ENCODE results near the gene HAVCR1. TPM values are rescaled to one million over a fixed set of nuclear protein-coding genes. Genes with fewer than 3 reads are reported as not detected.
"Not testable (repeated sequence)": the region's sequence is repeated elsewhere in the genome, so short reads cannot be mapped to it uniquely, and the experiment has no call there.

The HAVCR1 gene
- total RNA-seq, 1 donor from 2014 or later = not detected

- no peak for DNase-seq (ENCODE audit: low read depth in 2 of 2)
Measured at GRCh38 chr5:157050050-157050449, 8.9 kb downstream of the HAVCR1 start.

GRCh38 chr5:157049605-157050004 lies 9.3 kb downstream of the HAVCR1 start:
- no peak for DNase-seq (ENCODE audit: low read depth in 2 of 2)

DNA sequence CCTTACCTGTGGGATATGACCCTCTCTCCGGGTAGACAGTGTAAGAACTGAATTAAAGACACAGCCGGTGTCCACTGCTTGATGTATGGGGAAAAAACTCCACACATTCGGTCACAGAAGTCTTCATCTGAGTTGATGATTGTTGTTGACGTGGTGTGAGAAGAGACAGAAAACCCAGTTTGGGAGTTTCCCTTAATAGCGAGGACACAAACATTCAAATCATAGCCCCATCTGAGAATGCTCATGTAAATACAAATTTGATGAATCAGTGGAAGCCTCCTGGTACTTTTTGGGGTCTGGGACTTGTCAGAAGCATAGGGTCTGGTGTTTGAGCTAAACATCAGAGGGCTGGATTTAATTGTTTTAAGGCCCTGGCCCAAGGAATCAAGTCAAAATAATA lies 11.0 kb downstream of the HAVCR1 start:
- DNase-seq (ENCODE audit: low read depth in 2 of 2) = no peak

GRCh38 chr5:157047016-157047415 lies 11.9 kb downstream of the HAVCR1 start:
- not testable (repeated sequence) for DNase-seq (ENCODE audit: low read depth in 2 of 2)

GRCh38 chr5:157046041-157046440 lies 12.9 kb downstream of the HAVCR1 start:
- DNase-seq (ENCODE audit: low read depth in 2 of 2) = no peak

DNA sequence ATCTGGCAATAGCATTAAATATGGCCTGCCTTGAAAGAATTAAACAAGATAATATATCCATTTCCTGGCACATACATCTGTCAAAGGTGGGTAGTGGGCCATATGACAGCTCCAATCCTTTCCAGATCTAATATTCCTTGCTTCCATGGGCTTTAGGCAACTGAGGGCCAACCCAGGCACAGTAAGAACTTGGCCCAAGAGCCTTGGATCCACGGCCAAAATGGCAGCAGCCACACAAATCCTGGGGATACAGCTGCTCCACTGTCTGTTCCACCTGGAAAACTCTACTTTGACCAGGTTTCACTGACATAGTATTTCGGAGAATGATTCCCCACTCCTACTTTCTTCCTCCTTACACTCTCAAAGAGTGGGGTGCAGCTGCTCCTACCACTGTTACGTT lies 13.3 kb downstream of the HAVCR1 start:
- no peak for DNase-seq (ENCODE audit: low read depth in 2 of 2)

DNA sequence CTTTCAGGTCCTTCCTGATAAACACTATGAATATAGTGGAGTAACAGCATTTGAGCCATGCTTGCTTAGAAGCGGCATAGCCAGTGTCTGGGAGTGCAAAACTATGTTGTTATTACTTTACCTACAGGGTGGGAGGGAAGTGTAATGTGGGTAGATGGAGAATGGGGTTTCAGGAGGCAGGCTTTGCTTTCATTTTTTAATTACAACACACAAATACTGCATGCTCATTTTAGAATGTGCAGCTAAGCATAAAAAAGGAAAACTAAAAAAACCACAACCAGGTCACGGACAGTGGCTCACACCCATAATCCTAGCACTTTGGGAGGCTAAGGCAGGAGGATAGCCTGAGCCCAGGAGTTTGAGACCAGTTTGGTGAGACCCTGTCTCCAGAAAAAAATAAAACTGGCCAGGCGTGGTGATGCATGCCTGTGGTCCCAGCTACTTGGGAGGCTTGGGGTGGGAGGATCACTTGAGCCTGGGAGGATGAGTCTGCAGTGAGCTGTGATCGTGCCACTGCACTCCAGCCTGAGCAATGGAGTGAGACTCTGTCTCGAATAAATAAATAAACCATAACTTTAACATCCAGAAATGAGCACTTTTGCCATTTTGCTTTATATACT lies 20.2 kb downstream of the HAVCR1 start:
- DNase-seq (ENCODE audit: low read depth in 2 of 2) = no peak

DNA sequence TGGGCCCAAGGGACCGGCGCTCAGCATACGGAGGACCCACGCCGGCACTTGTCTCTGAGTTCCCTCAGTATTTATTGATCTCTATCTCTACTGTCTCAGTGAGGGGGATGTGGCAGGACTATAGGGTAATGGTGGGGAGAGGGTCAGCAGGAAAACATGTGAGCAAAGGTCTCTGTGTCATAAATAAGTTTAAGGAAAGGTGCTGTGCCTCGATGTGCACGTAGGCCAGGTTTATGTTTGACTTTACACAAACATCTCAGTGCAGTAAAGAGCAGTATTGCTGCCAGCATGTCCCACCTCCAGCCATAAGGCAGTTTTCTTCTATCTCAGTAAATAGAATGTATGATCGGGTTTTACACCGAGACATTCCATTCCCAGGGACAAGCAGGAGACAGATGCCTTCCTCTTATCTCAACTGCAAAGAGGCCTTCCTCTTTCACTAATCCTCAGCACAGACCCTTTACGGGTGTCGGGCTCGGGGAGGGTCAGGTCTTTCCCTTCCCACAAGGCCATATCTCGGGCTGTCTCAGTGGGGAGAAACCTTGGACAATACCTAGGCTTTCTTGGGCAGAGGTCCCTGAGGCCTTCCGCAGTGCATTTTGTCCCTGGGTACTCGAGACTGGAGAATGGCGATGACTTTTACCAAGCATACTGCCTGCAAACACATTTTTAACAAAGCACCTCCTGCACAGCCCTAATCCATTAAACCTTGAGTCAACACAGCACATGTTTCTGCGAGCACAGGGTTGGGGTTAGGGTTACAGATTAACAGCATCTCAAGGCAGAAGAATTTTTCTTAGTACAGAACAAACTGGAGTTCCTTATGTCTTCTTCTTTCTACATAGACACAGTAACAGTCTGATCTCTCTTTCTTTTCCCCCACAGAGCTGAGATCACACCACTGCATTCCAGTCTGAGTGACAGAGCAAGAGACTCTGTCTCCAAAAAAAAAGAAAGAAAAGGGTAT lies 24.5 kb downstream of the HAVCR1 start:
- DNase-seq (ENCODE audit: low read depth in 2 of 2) = not testable (repeated sequence)

GRCh38 chr5:157033071-157033583 lies 25.8 kb downstream of the HAVCR1 start:
- no peak for DNase-seq (ENCODE audit: low read depth in 2 of 2)

GRCh38 chr5:157030692-157031091 lies 28.2 kb downstream of the HAVCR1 start:
- no peak for DNase-seq (ENCODE audit: low read depth in 2 of 2)

GRCh38 chr5:157029457-157029856 lies 29.5 kb downstream of the HAVCR1 start:
- no peak for DNase-seq (ENCODE audit: low read depth in 2 of 2)

- not testable (repeated sequence) for DNase-seq (ENCODE audit: low read depth in 2 of 2)
Measured at GRCh38 chr5:157027663-157028062, 31.3 kb downstream of the HAVCR1 start.

- no peak for DNase-seq (ENCODE audit: low read depth in 2 of 2)
Measured at GRCh38 chr5:157026789-157027424, 32.0 kb downstream of the HAVCR1 start.

DNA sequence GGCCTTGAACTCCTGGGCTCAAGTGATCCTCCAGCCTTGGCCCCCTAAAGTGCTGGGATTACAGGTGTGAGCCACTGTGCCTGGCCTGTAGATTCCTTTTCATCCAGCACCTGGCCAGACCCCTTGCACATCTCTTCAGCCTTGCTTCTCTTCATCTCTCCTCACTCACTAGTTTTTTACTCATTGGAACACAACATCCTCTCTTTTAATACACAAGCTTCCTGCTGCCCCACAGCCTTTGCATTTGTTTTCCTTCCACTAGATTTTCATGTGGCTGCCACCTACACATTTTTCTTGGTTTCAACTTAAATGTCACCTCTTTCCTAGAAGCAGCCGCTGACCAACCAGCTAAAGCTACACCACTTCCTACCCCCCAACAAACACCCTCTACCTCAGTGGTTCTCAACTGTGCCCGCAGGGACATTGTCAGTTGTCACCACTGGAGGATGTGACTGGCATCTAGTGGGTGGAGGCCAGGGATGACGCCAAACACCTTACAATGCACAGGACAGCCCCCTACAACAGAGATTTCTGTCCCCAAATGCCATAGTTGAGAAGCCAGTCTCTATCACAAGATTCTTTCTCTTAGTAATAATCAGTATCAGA lies 33.7 kb downstream of the HAVCR1 start:
- no peak for DNase-seq (ENCODE audit: low read depth in 2 of 2)

DNA sequence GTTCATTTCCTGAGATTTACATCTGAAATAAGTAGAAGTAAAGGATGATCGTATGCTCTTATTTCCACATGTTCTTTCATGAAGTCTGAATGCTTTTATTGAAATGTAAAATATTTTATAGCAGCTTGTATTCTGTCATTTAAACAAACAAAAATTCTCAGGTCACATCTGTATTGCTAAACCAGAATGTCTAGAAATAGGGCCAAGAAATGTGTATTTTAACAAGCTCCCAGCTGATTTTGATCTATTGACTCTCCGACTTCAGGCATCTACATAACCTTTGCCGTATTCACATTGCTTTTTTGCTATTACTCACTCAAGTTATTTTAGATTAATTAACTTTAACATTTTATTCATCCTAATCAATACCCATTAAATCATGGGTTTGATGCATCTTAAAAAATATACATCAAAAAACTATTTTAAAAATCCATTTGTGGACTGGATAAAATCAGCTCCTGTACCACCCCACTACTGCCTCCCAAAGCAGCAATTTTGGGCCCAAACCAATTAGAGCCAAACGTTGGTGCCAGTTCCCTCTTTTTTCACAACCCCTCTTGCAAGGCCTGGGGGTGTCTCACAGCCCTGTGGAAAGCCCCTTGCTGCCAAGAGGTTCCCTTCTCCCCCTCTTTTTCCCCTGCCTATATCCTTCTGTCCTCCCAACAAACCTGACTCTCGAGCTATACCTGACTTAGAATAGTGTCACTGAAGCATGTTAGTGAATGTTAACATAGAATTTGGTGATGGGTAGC lies 34.5 kb downstream of the HAVCR1 start:
- DNase-seq (ENCODE audit: low read depth in 2 of 2) = no peak

- no peak for DNase-seq (ENCODE audit: low read depth in 2 of 2)
Measured at GRCh38 chr5:157022024-157022423, 36.9 kb downstream of the HAVCR1 start.

DNA sequence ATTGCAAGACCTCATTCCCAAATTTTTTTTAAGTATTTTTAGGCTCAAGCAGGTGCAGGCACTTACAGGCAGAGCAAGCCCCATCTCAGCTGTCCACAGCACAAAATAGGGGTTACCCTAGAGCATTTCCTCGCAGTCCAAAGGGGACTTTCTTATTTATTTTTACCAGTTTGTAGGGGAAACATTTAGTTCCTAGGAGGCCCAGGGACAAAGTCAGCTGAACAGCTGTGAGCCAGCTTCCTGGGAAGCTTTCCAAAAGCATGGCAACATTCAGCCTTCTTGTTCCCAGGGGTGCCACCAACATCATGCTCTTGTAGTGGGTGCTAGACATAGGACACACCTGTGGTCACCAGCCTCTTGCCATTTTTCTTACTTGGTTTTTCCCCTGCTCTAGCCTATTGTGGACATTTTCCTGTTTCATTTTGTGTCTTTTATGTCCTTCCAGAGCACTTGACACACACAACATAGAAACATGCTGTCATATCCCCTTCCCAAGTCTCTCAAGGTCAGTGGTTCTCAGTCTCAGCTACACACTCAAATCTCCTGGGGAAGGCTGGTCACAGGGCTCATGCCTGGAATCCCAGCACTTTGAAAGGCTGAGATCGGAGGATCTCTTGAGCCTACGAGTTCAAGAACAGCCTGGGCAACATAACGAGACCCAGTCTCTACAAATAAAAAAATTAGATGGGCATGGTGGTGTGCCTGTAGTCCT lies 38.2 kb downstream of the HAVCR1 start:
- no peak for DNase-seq (ENCODE audit: low read depth in 2 of 2)

GRCh38 chr5:157020002-157020401 lies 38.9 kb downstream of the HAVCR1 start:
- DNase-seq (ENCODE audit: low read depth in 2 of 2) = no peak

- not testable (repeated sequence) for DNase-seq (ENCODE audit: low read depth in 2 of 2)
Measured at GRCh38 chr5:157014143-157014542, 44.8 kb downstream of the HAVCR1 start.

GRCh38 chr5:157006262-157006661 lies 52.7 kb downstream of the HAVCR1 start:
- no peak for DNase-seq (ENCODE audit: low read depth in 2 of 2)

All from lung microvascular endothelial cell (primary cell).